Central memory CD8-positive, alpha-beta T cell (primary cell): ENCODE data around the gene PACRG.
A peak's percentile ranks its signal among the peaks of the same experiment; 100 is the strongest.

Experiments
- ATAC-seq: fragments of 150-1000 bp; cut with Tn5 transposase; replicated peaks from 2 replicates; pipeline ENCODE4 v1.10.0; 2022; ENCODE audit warnings: mild to moderate bottlenecking, moderate FRiP score, moderate number of reproducible peaks; ENCODE audit not compliant: poor library complexity, severe bottlenecking; ENCODE audit errors: extremely low read depth
- DNase-seq, 2 donors: peaks; one replicate each; pipeline ENCODE4 v3.0.0; 2021; ENCODE audit warnings: low spot score in 2 of 2
- H3K27ac Mint-ChIP-seq: one replicate; pipeline ENCODE4 v1.8.0; 2022; ENCODE audit warnings: low read depth, mild to moderate bottlenecking, moderate library complexity, mixed read lengths
- H3K27me3 Mint-ChIP-seq: one replicate; pipeline ENCODE4 v1.8.0; 2022; ENCODE audit warnings: mixed read lengths
- H3K36me3 Mint-ChIP-seq: one replicate; pipeline ENCODE4 v1.8.0; 2022; ENCODE audit warnings: mild to moderate bottlenecking, moderate library complexity, mixed read lengths; ENCODE audit not compliant: insufficient read depth
- H3K4me1 Mint-ChIP-seq: one replicate; pipeline ENCODE4 v1.8.0; 2022; ENCODE audit warnings: mixed read lengths
- H3K4me3 Mint-ChIP-seq: one replicate; pipeline ENCODE4 v1.8.0; 2022; ENCODE audit warnings: mild to moderate bottlenecking, moderate library complexity, mixed read lengths
- H3K9me3 Mint-ChIP-seq: one replicate; pipeline ENCODE4 v1.8.0; 2022; ENCODE audit warnings: mixed read lengths

Gene PACRG

GRCh38 chr6:163351013-163351412 lies 623.2 kb downstream of the PACRG start:
- ATAC-seq (no peak), DNase-seq (no peak)
- no peaks in the 10 kb centered on the region for H3K9me3 Mint-ChIP-seq
- no peaks in the 10 kb centered on the region for H3K4me1 Mint-ChIP-seq
- H3K36me3 Mint-ChIP-seq = no peaks in the 10 kb centered on the region
- H3K4me3 Mint-ChIP-seq = no peak overlapping the region
- no peak overlapping the region for H3K27ac Mint-ChIP-seq
- H3K27me3 Mint-ChIP-seq = peaks cover 7% of the 10 kb centered on the region

GRCh38 chr6:163352011-163352685 lies 624.4 kb downstream of the PACRG start:
- Mint-ChIP-seq H3K4me1 (no peaks in the 10 kb centered on the region), H3K36me3 (no peaks in the 10 kb centered on the region), H3K4me3 (no peak overlapping the region), H3K27ac (no peak overlapping the region), H3K9me3 (no peaks in the 10 kb centered on the region), H3K27me3 (peaks cover 7% of the 10 kb centered on the region)
- ATAC-seq (no peak), DNase-seq (no peak)

DNA sequence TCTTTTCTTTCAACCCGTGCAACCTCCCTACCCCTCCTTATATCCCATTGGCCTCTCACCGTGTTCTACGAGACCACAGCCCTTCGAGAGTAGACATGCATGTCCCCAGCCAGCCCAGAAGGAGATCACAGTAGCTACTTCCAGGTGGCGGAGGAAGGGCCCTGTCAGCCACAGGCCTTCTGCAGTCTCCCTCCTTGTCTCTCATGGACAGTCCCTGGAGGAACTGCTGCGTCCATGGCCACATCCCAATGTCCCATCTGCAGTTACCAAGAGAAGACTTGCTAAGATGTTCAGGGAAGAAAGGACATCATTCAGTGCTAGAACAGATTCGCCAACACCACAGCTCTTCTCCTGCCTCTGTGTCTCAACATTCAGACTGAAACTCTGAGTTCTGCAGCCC lies 625.2 kb downstream of the PACRG start:
- DNase-seq = no peak
- no peak overlapping the region for H3K27ac Mint-ChIP-seq
- H3K27me3 Mint-ChIP-seq = peaks cover 7% of the 10 kb centered on the region
- H3K4me1 Mint-ChIP-seq = no peaks in the 10 kb centered on the region
- no peak overlapping the region for H3K4me3 Mint-ChIP-seq
- H3K9me3 Mint-ChIP-seq = no peaks in the 10 kb centered on the region
- ATAC-seq = no peak
- no peaks in the 10 kb centered on the region for H3K36me3 Mint-ChIP-seq

GRCh38 chr6:163354085-163354484 lies 626.3 kb downstream of the PACRG start:
- Mint-ChIP-seq H3K9me3 (no peaks in the 10 kb centered on the region), H3K36me3 (no peaks in the 10 kb centered on the region), H3K4me1 (no peaks in the 10 kb centered on the region), H3K27ac (no peak overlapping the region), H3K4me3 (no peak overlapping the region), H3K27me3 (peaks cover 14% of the 10 kb centered on the region)
- ATAC-seq (no peak), DNase-seq (no peak)

GRCh38 chr6:163354761-163355425 lies 627.1 kb downstream of the PACRG start:
- no peaks in the 10 kb centered on the region for H3K4me1 Mint-ChIP-seq
- ATAC-seq (peak; percentile 40), DNase-seq (no peak)
- no peaks in the 10 kb centered on the region for H3K36me3 Mint-ChIP-seq
- no peaks in the 10 kb centered on the region for H3K9me3 Mint-ChIP-seq
- H3K4me3 Mint-ChIP-seq = no peak overlapping the region
- H3K27me3 Mint-ChIP-seq = peaks cover 11% of the 10 kb centered on the region
- H3K27ac Mint-ChIP-seq = peak overlapping the region; percentile 38

- Mint-ChIP-seq H3K27ac (peak overlapping the region; percentile 38), H3K36me3 (no peaks in the 10 kb centered on the region), H3K4me1 (no peaks in the 10 kb centered on the region), H3K4me3 (no peak overlapping the region), H3K27me3 (peaks cover 9% of the 10 kb centered on the region), H3K9me3 (no peaks in the 10 kb centered on the region)
- DNase-seq (no peak), ATAC-seq (no peak)
Observed at GRCh38 chr6:163355426-163355991, 627.7 kb downstream of the PACRG start.

GRCh38 chr6:163356324-163356723 lies 628.5 kb downstream of the PACRG start:
- no peak overlapping the region for H3K4me3 Mint-ChIP-seq
- ATAC-seq (no peak), DNase-seq (no peak)
- H3K27ac Mint-ChIP-seq = no peak overlapping the region
- H3K36me3 Mint-ChIP-seq = no peaks in the 10 kb centered on the region
- no peaks in the 10 kb centered on the region for H3K9me3 Mint-ChIP-seq
- H3K4me1 Mint-ChIP-seq = no peaks in the 10 kb centered on the region
- H3K27me3 Mint-ChIP-seq = peaks cover 14% of the 10 kb centered on the region

DNA sequence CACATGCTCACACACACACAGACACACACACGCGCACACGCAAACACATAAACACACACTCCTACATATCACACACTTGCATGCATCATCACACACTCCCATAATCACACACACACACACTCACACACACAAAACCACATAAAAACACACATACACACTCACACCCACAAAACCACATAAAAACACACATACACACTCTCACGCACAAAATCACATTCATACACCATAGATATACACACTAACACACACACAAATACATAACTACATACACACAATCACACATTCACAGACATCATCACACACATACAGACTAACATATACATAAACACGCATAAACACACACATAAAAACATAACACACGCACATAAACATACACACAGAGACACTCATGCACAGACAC lies 629.0 kb downstream of the PACRG start:
- no peaks in the 10 kb centered on the region for H3K9me3 Mint-ChIP-seq
- DNase-seq = no peak
- H3K36me3 Mint-ChIP-seq = no peaks in the 10 kb centered on the region
- peaks cover 18% of the 10 kb centered on the region for H3K27me3 Mint-ChIP-seq
- H3K4me1 Mint-ChIP-seq = no peaks in the 10 kb centered on the region
- H3K4me3 Mint-ChIP-seq = no peak overlapping the region
- no peak overlapping the region for H3K27ac Mint-ChIP-seq
- no peak for ATAC-seq

GRCh38 chr6:163364641-163365040 lies 636.9 kb downstream of the PACRG start:
- no peak for ATAC-seq
- H3K27me3 Mint-ChIP-seq = peaks cover 58% of the 10 kb centered on the region
- H3K9me3 Mint-ChIP-seq = no peaks in the 10 kb centered on the region
- H3K36me3 Mint-ChIP-seq = no peaks in the 10 kb centered on the region
- H3K4me3 Mint-ChIP-seq = no peak overlapping the region
- H3K4me1 Mint-ChIP-seq = peaks cover 2% of the 10 kb centered on the region
- no peak overlapping the region for H3K27ac Mint-ChIP-seq
- DNase-seq = no peak
